A549 (cell line): Measurements from ENCODE around the gene FAM131C.

Experiments
- BHLHE40 ChIP-seq: IDR thresholded peaks from 2 replicates; pipeline ENCODE4 v1.6.1; 2012; ENCODE audit warnings: low read depth, low read length, inconsistent platforms
- CBX2 ChIP-seq: fragments of 200-600 bp; sonication (generic); IDR thresholded peaks from 2 replicates; pipeline ENCODE4 v1.6.1; 2016; ENCODE audit warnings: low read depth, mild to moderate bottlenecking, borderline replicate concordance
- HOXA7 ChIP-seq: fragments of 250-450 bp; sonication (Bioruptor Pico); IDR thresholded peaks from 2 replicates; pipeline ENCODE4 v1.5.0; 2020; ENCODE audit warnings: mild to moderate bottlenecking, moderate library complexity
- MYC ChIP-seq: IDR thresholded peaks from 2 replicates; pipeline ENCODE4 v1.6.1; 2012; ENCODE audit warnings: mild to moderate bottlenecking, inconsistent platforms, low read length, improper control_type of control experiment, borderline replicate concordance
- TF ChIP-seq, protein P1 (sequence below): fragments of 200-600 bp; sonication (generic); IDR thresholded peaks from 2 replicates; pipeline ENCODE4 v1.6.1; 2016; ENCODE audit warnings: antibody characterized with exemption, mild to moderate bottlenecking, moderate library complexity
- TF ChIP-seq, protein P2 (sequence below): fragments of >200 bp; sonication (Bioruptor Twin); formaldehyde crosslinking; IDR thresholded peaks from 3 replicates; pipeline ENCODE4 v1.5.1; 2016
- TF ChIP-seq, protein P3 (sequence below): fragments of 450-650 bp; IDR thresholded peaks from 2 replicates; pipeline ENCODE4 v1.6.1; 2014; ENCODE audit warnings: antibody characterized with exemption

DNA sequence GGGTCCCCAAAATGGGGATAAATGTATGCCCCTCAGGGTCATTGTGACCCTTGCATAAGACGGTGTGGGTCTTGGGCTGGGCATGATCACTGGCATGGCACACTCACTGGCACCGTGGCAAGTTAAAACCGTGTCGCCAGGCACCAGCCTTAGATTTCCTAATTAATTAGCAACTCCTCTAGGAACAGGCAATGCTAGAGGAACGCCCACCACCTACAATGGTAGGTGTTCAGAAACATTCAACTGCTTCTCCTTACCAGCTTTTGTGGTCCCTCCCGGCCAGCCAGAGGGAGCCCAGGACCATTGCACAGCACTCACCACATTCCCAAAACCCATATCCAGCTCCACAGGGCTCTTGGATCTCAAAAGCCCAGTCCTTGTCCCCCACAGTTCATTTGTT, 46.1 kb upstream of the FAM131C start:
- TF ChIP-seq, protein P1, sequence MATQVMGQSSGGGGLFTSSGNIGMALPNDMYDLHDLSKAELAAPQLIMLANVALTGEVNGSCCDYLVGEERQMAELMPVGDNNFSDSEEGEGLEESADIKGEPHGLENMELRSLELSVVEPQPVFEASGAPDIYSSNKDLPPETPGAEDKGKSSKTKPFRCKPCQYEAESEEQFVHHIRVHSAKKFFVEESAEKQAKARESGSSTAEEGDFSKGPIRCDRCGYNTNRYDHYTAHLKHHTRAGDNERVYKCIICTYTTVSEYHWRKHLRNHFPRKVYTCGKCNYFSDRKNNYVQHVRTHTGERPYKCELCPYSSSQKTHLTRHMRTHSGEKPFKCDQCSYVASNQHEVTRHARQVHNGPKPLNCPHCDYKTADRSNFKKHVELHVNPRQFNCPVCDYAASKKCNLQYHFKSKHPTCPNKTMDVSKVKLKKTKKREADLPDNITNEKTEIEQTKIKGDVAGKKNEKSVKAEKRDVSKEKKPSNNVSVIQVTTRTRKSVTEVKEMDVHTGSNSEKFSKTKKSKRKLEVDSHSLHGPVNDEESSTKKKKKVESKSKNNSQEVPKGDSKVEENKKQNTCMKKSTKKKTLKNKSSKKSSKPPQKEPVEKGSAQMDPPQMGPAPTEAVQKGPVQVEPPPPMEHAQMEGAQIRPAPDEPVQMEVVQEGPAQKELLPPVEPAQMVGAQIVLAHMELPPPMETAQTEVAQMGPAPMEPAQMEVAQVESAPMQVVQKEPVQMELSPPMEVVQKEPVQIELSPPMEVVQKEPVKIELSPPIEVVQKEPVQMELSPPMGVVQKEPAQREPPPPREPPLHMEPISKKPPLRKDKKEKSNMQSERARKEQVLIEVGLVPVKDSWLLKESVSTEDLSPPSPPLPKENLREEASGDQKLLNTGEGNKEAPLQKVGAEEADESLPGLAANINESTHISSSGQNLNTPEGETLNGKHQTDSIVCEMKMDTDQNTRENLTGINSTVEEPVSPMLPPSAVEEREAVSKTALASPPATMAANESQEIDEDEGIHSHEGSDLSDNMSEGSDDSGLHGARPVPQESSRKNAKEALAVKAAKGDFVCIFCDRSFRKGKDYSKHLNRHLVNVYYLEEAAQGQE: no peak
- TF ChIP-seq, protein P2, sequence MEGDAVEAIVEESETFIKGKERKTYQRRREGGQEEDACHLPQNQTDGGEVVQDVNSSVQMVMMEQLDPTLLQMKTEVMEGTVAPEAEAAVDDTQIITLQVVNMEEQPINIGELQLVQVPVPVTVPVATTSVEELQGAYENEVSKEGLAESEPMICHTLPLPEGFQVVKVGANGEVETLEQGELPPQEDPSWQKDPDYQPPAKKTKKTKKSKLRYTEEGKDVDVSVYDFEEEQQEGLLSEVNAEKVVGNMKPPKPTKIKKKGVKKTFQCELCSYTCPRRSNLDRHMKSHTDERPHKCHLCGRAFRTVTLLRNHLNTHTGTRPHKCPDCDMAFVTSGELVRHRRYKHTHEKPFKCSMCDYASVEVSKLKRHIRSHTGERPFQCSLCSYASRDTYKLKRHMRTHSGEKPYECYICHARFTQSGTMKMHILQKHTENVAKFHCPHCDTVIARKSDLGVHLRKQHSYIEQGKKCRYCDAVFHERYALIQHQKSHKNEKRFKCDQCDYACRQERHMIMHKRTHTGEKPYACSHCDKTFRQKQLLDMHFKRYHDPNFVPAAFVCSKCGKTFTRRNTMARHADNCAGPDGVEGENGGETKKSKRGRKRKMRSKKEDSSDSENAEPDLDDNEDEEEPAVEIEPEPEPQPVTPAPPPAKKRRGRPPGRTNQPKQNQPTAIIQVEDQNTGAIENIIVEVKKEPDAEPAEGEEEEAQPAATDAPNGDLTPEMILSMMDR: no peak
- TF ChIP-seq MYC (no peak), HOXA7 (CRISPR knock-in tag) (no peak), BHLHE40 (no peak), CBX2 (no peak)
- TF ChIP-seq, protein P3, sequence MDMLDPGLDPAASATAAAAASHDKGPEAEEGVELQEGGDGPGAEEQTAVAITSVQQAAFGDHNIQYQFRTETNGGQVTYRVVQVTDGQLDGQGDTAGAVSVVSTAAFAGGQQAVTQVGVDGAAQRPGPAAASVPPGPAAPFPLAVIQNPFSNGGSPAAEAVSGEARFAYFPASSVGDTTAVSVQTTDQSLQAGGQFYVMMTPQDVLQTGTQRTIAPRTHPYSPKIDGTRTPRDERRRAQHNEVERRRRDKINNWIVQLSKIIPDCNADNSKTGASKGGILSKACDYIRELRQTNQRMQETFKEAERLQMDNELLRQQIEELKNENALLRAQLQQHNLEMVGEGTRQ: no peak
